GM20000 (cell line): ENCODE measurements around the gene LPP.

Experiments used
- DNase-seq: peaks from one replicate; pipeline ENCODE4 v3.0.0; 2012; ENCODE audit warnings: low spot score
- CTCF ChIP-seq: IDR thresholded peaks from 2 replicates; pipeline ENCODE4 v1.5.1; 2012; ENCODE audit warnings: mild to moderate bottlenecking, control low read depth; ENCODE audit errors: extremely low read depth, missing control alignments

LPP gene

GRCh38 chr3:188244395-188244861 is 90.5 kb downstream of the LPP start:
- TF ChIP-seq CTCF, result no peak
- DNase-seq, result no peak

DNA sequence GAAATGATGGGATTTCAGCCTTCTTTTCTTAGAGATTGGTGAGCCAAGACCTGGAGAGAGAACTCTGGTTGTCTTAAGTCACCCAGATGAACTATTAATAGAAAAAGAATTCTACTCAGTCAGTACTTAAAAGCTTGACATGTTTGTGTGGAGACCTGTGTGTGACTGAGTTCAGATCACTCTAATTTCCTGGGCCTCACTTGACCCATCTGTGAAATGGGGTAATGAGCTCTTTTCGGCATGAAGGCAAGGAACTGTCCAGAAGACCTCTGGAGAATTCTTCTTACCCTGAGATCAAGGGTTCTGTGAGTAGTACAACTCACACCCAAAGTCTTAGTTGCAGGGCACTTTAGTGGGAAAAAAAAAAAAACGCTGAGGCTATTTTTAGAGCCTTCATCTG is 92.9 kb downstream of the LPP start:
- no peak for TF ChIP-seq CTCF
- DNase-seq, result no peak

GRCh38 chr3:188248036-188248561 is 94.1 kb downstream of the LPP start:
- TF ChIP-seq CTCF, result no peak
- DNase-seq, result no peak

- no peak for TF ChIP-seq CTCF
- no peak for DNase-seq
Observed at GRCh38 chr3:188253123-188253793, 99.3 kb downstream of the LPP start.

GRCh38 chr3:188253800-188254452 is 100.0 kb downstream of the LPP start:
- no peak for TF ChIP-seq CTCF
- DNase-seq, result no peak

GRCh38 chr3:188254520-188255070 is 100.6 kb downstream of the LPP start:
- DNase-seq, result no peak
- TF ChIP-seq CTCF, result no peak

DNA sequence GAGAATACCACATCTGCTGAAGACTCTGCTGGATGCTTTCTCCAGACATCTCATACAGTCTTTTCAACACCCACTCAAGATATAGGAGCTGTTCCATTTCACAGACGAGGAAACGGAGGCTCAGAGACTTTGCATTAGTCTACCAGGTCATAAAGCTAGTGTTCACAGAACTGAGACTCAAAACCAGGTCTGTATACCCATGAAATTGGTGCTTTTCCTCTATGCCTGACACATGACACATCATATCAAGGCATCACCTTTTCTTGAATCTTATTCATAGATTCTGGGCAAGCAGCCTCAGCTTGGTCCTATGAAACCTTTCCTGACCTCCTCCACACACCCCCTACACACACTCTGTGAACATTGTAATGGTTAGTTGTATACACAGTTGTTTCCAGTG is 101.2 kb downstream of the LPP start:
- DNase-seq, result no peak
- no peak for TF ChIP-seq CTCF
